KG1 (cell line): ENCODE results near the gene BANK1.
"Not testable (repeated sequence)": the region's sequence is repeated elsewhere in the genome, so short reads cannot be mapped to it uniquely, and the experiment has no call there.

ENCODE experiments used
- DNase-seq: peaks from one replicate; lab custom pipeline; 2025; lab: John Stamatoyannopoulos, UW

The BANK1 gene

DNA sequence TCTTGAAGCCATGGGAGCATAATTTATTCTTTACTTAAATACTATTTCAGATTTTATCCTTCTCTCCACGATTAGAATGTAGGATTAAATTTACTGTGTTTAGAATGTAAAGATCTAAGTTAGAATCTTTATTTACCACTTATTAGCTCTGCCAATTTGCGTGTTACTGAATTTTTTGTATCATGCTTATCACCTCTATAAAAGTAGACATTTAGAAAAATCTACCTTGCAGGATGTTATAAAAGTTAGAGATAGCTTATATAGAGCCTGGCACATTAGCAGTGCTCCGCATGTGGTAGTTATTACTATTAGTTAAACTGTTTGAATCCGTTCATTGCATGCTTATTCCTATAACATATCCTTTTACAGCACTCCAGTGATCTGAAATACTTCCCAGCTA, 97.9 kb downstream of the BANK1 start:
- no peak for DNase-seq

- DNase-seq, result not testable (repeated sequence)
Observed at GRCh38 chr4:101905527-101905926, 115.0 kb downstream of the BANK1 start.

- DNase-seq, result no peak
Observed at GRCh38 chr4:101910786-101911373, 120.3 kb downstream of the BANK1 start.

DNA sequence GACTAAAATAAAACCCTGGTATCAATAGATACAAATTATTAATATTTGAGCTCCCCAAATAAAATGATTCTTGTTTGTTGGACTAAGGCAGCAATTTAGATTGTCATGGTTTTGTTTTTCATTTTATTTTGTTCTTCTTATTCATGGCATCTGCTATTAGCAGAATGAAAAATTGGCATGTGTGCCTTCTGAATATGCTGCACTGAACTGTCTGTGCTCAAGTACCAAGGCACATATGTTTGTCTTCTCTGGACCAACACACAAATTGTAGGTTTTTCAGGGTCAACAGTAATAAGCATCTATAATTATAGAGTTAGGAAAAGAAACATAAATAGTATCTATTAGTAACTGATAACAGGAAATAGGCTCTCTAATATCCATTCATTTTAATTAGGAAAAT, 121.1 kb downstream of the BANK1 start:
- no peak for DNase-seq

DNA sequence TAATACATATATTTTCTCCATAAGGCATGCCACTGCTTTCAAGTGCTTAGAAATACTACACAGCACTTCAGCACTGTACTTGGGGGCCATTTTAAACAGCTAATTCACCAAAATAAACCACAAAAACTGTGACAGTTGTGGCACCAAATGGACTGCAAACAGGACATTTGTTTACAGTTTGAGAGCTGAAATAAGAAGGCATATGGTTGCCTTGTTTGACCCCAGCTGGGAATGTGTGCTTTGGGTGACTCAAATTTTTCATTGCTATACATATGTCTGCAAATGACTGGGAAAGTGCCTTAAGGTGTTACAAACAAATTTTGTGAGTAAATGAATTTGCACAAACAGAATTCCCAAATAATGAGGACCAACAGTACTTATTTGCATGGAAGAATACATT, 124.2 kb downstream of the BANK1 start:
- DNase-seq, result no peak

DNA sequence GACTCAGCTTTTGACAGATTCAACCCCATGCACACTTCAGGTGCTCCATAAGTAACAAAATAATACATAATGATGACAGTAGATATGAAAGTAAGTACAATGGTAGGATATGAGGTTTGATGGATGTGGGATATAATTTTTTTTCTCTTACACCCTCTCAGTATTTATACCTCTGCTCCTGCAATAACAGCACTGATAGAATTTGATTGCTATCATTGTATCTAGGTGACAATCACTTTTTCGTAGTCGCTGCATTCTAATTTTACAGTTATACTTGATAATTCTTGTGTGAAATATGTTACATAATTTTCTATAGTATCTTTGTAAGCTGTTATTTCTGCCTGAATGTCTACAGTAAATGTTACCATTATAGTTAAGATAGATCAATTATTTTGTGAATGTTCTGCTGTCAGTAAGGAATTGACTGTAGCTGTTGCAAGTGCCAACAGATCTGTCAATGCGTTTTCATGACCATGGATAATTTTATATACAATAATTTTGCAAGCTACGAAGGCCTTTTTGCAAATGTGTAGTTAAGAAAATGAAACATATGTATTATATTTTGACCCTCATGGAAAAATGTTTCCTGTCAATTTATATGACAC, 128.9 kb downstream of the BANK1 start:
- DNase-seq, result no peak

GRCh38 chr4:101921370-101921769, 130.8 kb downstream of the BANK1 start:
- no peak for DNase-seq

GRCh38 chr4:101931619-101932018, 141.1 kb downstream of the BANK1 start:
- DNase-seq, result no peak

GRCh38 chr4:101933855-101934254, 143.3 kb downstream of the BANK1 start:
- DNase-seq, result no peak

DNA sequence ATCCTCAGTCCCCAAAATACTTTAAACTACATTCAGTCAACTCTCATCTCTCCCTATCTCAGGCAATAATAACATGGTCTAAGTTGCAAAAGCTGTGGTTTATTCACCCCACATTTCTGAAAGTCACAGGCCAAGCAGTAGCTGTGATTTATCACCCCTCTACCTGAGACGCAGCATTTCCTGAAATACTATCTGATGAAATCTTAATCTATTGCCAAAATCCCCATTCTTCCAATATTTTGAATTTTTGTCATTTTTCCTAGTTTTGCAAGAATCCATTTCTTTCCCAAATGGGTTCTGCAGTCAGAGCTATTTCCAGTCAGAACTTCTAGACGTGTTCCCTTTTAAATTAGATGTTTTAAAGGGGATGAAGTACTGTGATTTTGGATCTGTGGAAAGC, 148.3 kb downstream of the BANK1 start:
- no peak for DNase-seq

- DNase-seq, result no peak
Observed at GRCh38 chr4:101941816-101942358, 151.4 kb downstream of the BANK1 start.

GRCh38 chr4:101942891-101943290, 152.4 kb downstream of the BANK1 start:
- DNase-seq, result no peak

- no peak for DNase-seq
Observed at GRCh38 chr4:101944649-101945048, 154.1 kb downstream of the BANK1 start.

DNA sequence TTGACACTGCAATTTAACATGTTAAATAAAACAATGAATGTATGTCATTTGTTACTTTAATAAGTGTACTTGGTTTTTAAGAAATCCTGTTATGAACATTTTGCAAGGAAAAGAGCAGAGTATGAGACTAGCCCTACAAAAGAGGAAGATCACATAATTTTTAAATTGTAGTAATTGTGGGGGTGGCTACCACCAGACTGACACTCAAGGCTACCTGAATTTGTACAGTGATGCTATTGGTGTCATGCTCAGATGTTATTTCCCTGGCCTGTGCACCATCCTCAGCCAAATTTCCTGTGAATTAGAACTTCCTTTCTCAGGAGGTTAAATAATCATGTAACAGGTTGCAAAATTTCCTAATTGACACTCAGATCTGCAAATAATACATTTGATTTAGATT, 157.5 kb downstream of the BANK1 start:
- DNase-seq, result no peak

DNA sequence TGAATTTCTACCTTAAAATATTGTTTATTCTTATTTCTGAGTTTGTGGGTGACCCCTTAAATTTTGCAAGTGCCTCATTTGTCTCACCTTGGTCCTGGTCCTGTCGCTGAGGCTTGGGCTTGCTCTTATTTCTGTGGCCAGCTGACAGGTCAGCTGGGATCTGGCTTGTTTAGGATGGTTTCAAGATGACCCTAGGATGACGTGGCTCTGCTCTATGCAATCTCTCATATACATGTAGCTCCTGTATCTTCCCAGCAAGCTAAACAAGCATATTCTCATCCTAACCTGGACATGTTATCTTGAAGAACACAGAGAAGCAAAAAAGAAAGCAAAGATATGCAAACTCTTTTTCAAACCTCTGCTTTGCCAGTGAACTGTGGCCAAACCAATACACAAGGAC, 158.4 kb downstream of the BANK1 start:
- DNase-seq, result no peak

DNA sequence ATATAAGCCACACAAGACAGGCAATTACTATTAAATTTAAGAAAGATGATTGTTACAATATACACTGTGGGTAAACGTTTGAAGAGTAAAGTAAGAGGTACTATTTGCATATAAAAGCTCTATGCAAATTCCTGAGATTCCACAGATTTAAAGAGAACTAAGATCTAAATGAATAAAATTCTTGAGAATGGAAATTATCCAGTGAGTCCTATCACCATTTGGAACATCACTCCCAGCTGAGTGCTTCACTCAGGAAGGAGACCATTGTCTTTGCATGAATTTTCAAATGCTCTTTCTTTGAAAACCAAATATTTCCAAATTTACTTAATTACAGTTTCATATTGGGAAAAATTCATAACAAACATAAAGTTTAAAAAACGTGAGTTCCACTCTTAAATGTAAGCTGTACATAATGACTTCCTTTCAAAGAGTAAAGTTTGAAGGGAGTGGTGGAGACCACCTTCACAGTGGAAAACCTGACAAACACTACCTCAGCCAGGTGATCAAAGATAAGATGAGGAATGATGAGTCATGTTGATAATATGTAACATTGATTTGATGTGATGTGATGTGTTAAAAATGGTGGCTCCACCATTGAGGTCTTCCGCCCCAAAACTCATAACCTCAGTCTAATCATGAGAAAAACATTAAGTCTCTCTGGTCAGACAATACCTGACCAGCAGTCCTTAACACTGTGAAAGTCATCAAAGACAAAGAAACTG, 159.9 kb downstream of the BANK1 start:
- no peak for DNase-seq

- DNase-seq, result no peak
Observed at GRCh38 chr4:101952985-101953384, 162.5 kb downstream of the BANK1 start.

DNA sequence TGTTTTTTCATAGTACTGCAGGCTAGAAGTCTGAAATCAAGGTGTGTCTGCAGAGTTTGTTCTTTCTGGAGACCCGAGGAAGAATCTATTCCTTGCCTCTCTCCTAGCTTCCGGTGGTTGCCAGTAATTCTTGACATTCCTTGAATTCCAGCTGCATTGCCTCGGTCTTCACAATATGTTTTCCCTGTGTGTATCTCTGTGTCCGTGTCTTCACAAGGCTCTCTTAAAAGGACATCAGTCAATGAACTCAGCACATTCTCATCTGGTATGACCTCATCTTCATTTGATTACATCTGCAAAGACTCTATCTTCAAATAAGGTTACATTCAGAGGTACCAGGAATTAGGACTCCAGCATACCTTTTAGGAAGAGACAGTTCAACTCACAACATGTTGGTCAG, 163.4 kb downstream of the BANK1 start:
- DNase-seq, result no peak

- no peak for DNase-seq
Observed at GRCh38 chr4:101954351-101954750, 163.8 kb downstream of the BANK1 start.

- no peak for DNase-seq
Observed at GRCh38 chr4:101954975-101955678, 164.6 kb downstream of the BANK1 start.

DNA sequence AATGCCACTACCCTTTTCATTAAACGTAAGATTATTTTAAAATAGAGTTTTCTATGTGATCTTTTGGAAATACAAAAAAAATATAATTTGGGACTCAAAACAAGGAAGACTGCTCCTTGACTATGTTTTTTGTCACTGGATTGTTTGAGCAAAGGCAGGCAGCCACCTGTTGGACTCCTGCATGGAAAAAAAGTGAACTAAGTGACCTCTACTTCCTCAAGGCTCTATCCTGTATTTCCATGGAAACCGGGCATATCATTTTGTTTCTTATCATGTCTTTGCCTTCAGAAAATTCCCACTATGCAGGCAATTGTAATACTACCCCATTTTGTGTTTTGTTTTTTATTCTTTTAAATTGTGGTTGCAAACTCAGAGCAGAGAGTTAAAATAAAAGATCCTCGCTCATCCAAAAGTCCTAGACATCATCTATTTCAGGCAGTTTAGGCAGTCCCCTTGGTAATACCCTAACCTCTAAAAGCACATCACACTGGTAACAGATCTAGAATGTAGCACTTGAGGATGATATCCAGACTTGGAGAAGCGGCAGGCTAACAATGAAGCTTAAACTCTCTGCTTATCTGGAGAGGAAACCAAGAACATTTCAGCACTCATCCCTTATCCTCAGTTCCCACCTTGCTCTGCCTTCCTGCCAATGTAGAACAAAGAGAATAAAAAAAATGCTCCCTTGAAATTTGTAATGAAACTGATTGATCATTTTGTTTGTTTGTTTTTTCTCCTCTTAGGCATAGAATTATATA, 165.7 kb downstream of the BANK1 start:
- no peak for DNase-seq

DNA sequence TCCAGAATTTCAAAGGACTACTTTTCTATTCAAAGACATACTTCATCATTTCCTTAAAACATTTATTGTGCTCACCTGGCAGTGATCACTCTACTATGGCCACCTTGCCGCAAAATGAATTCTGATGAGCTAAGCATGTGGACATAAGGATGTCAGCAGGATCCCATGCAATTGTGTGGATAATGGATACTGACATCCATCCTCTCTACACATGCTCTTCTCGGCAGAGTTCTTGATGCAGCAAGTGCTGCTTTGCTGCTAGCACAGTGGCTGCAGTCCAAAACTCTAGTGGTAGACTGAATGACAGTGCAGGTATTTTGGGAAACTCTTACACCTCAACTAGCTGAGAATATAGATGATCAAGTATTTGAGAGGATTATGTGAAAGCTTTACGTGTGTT, 168.0 kb downstream of the BANK1 start:
- DNase-seq, result no peak
